Gastroesophageal sphincter (tissue), 4 donors: Measurements from ENCODE around the gene COLGALT1. TPM values are rescaled to one million over a fixed set of nuclear protein-coding genes. Genes with fewer than 3 reads are reported as not detected.
"Not testable (repeated sequence)": the region's sequence is repeated elsewhere in the genome, so short reads cannot be mapped to it uniquely, and the experiment has no call there.

Source experiments
- ATAC-seq: fragments of 150-250 bp; one replicate; pipeline ENCODE4 v1.9.1; 2016; ENCODE audit warnings: mild to moderate bottlenecking, moderate library complexity
- H3K27ac ChIP-seq, 4 donors: fragments of 200-600 bp; sonication (generic) in 3 of 4; 1 replicate in 3 of 4; 2 replicates in 1 of 4; pipeline ENCODE4 v1.5.1; 2016 to 2019
- H3K27me3 ChIP-seq: fragments of 200-600 bp; sonication (generic); one replicate; pipeline ENCODE4 v1.5.1; 2019
- H3K36me3 ChIP-seq, 2 donors: fragments of 200-600 bp; sonication (generic); one replicate each; pipeline ENCODE4 v1.5.1; 2019; ENCODE audit warnings: control low read depth in 1 of 2
- H3K4me1 ChIP-seq, 3 donors: fragments of 200-600 bp; sonication (generic); 1 replicate in 2 of 3; 2 replicates in 1 of 3; pipeline ENCODE4 v1.5.1; 2016 to 2019; ENCODE audit warnings: control low read depth in 2 of 3
- H3K4me3 ChIP-seq, 2 donors: fragments of 200-600 bp; sonication (generic); one replicate each; pipeline ENCODE4 v1.5.1; 2019; ENCODE audit warnings: mild to moderate bottlenecking in 1 of 2, moderate library complexity in 1 of 2
- H3K9me3 ChIP-seq, 3 donors: fragments of 200-600 bp; sonication (generic); one replicate each; pipeline ENCODE4 v1.5.1; 2017 to 2019; ENCODE audit warnings: control low read depth in 2 of 3
- CTCF ChIP-seq, 4 experiments: fragments of 200-600 bp in 2 of 4; fragments of 450-650 bp in 2 of 4; sonication (generic) in 1 of 4; IDR thresholded peaks; one replicate each; pipeline ENCODE4 v1.5.1; 2017 to 2019; ENCODE audit warnings: antibody characterized with exemption in 4 of 4, mild to moderate bottlenecking in 2 of 4, moderate library complexity in 2 of 4
- EP300 ChIP-seq: sonication (generic); formaldehyde crosslinking; IDR thresholded peaks from one replicate; pipeline ENCODE4 v1.6.1; 2017; ENCODE audit warnings: antibody characterized with exemption, mild to moderate bottlenecking
- POLR2A ChIP-seq, 2 donors: fragments of 450-650 bp; IDR thresholded peaks; one replicate each; pipeline ENCODE4 v1.6.1; 2017; ENCODE audit warnings: antibody characterized with exemption in 2 of 2, mild to moderate bottlenecking in 2 of 2, moderate library complexity in 1 of 2
- POLR2AphosphoS5 ChIP-seq: sonication (generic); formaldehyde crosslinking; IDR thresholded peaks from one replicate; pipeline ENCODE4 v1.6.1; 2017; ENCODE audit warnings: antibody characterized with exemption
- WGBS, 2 donors: methylation state at CpG; one replicate each; pipeline ENCODE4 v1.1.5; 2018; ENCODE audit warnings: low coverage in 1 of 2; 5-methylcytosine and 5-hydroxymethylcytosine counted together
- total RNA-seq, 4 donors: library from RNA; depleted of rRNA; stranded (reverse); fragments of >200 nt; gene quantifications; one replicate each; pipeline ENCODE4 v1.1.0, GENCODE V29; 2016

Gene COLGALT1
- total RNA-seq, 4 donors from 2014 or later: 54.7 to 78.9 (median 61.2) TPM

- Histone ChIP-seq H3K4me3 (no peak overlapping the region), H3K27me3 (no peaks in the 10 kb centered on the region), H3K27ac (no peak overlapping the region), H3K36me3 (no peaks in the 10 kb centered on the region), H3K4me1 (peaks cover 0 to 11% (median 0%) of the 10 kb centered on the region in 3 donors), H3K9me3 (no peaks in the 10 kb centered on the region)
- TF ChIP-seq POLR2AphosphoS5 (no peak), POLR2A (IDR thresholded peaks at IDR 0.05) (no peak), EP300 (no peak), CTCF (IDR thresholded peaks at IDR 0.05) (no peak)
- ATAC-seq: no peak
- WGBS, 2 donors: 69 to 87% methylated on average over 3 to 4 of the region's 5 CpGs
These were observed 6.2 kb upstream of the COLGALT1 start for GRCh38 chr19:17549085-17549740.

- Histone ChIP-seq H3K27ac (no peak overlapping the region), H3K27me3 (no peaks in the 10 kb centered on the region), H3K36me3 (no peaks in the 10 kb centered on the region), H3K4me3 (no peak overlapping the region), H3K9me3 (no peaks in the 10 kb centered on the region), H3K4me1 (peaks cover 0 to 19% (median 4%) of the 10 kb centered on the region in 3 donors)
- no peak for ATAC-seq
- TF ChIP-seq POLR2A (IDR thresholded peaks at IDR 0.05): no peak
- TF ChIP-seq POLR2AphosphoS5: no peak
- no peak for TF ChIP-seq CTCF (IDR thresholded peaks at IDR 0.05)
- TF ChIP-seq EP300: no peak
- WGBS, 2 donors: 85 to 93% methylated on average over 3 to 4 of the region's 4 CpGs
These were observed 5.3 kb upstream of the COLGALT1 start for GRCh38 chr19:17550076-17550667.

- ATAC-seq, H3K27ac ChIP-seq, H3K4me3 ChIP-seq, H3K36me3 ChIP-seq, H3K9me3 ChIP-seq, H3K27me3 ChIP-seq: not testable (repeated sequence)
- 95% methylated on average over 4 of the region's 4 CpGs; no CpG with 5 or more reads in 1 of the 2 donors for WGBS, 2 donors
- H3K4me1 ChIP-seq: peaks cover 0 to 38% (median 5%) of the 10 kb centered on the region in 3 donors
These were observed 2.7 kb upstream of the COLGALT1 start for GRCh38 chr19:17552735-17553134.

- ATAC-seq: peak; percentile 35
- Histone ChIP-seq H3K4me3 (no peak overlapping the region), H3K9me3 (no peaks in the 10 kb centered on the region), H3K27me3 (no peaks in the 10 kb centered on the region), H3K4me1 (peaks cover 0 to 43% (median 5%) of the 10 kb centered on the region in 3 donors), H3K27ac (peak overlapping the region in 3 of 4 donors; percentile 30 to 61 (median 61)), H3K36me3 (peaks cover 0 to 12% of the 10 kb centered on the region in 2 donors)
- no peak for TF ChIP-seq CTCF (IDR thresholded peaks at IDR 0.05)
- peak; percentile 56 for TF ChIP-seq POLR2AphosphoS5
- no peak for TF ChIP-seq EP300
- no peak for TF ChIP-seq POLR2A (IDR thresholded peaks at IDR 0.05)
- WGBS, 2 donors: 20 to 34% methylated on average over 2 to 7 of the region's 7 CpGs
These were observed 2.2 kb upstream of the COLGALT1 start for GRCh38 chr19:17553256-17553655.

- 15 to 29% methylated on average over 4 to 17 of the region's 19 CpGs for WGBS, 2 donors
- Histone ChIP-seq H3K27me3 (no peaks in the 10 kb centered on the region), H3K9me3 (no peaks in the 10 kb centered on the region), H3K4me1 (peaks cover 0 to 45% (median 5%) of the 10 kb centered on the region in 3 donors), H3K4me3 (peak overlapping the region; percentile 83 to 95), H3K36me3 (peaks cover 0 to 30% of the 10 kb centered on the region in 2 donors), H3K27ac (peak overlapping the region in 3 of 4 donors; percentile 83 to 90 (median 86))
- ATAC-seq: no peak
- TF ChIP-seq EP300: no peak
These were observed 425 bp upstream of the COLGALT1 start for GRCh38 chr19:17554968-17555479.
